Dendritic cell treated with granulocyte-macrophage colony-stimulating factor and Interleukin-4, amounts not matched to agents 40 ng/mL and 50 ng/mL, for 4 days (primary cell): ENCODE measurements around the gene UNC5B.

Experiments used
- H3K27ac Mint-ChIP-seq: one replicate; pipeline ENCODE4 v1.8.0; 2022; ENCODE audit warnings: mild to moderate bottlenecking, mixed read lengths
- H3K27me3 Mint-ChIP-seq: one replicate; pipeline ENCODE4 v1.8.0; 2022; ENCODE audit warnings: mild to moderate bottlenecking, mixed read lengths
- H3K36me3 Mint-ChIP-seq: one replicate; pipeline ENCODE4 v1.8.0; 2022; ENCODE audit warnings: low read depth, mixed read lengths
- H3K4me1 Mint-ChIP-seq: one replicate; pipeline ENCODE4 v1.8.0; 2022; ENCODE audit warnings: low read depth, mixed read lengths
- H3K4me3 Mint-ChIP-seq: one replicate; pipeline ENCODE4 v1.8.0; 2022; ENCODE audit warnings: mild to moderate bottlenecking, moderate library complexity, mixed read lengths
- H3K9me3 Mint-ChIP-seq: one replicate; pipeline ENCODE4 v1.8.0; 2022; ENCODE audit warnings: mixed read lengths
- intact Hi-C: fragments of 100-400 bp; cut with micrococcal nuclease; formaldehyde crosslinking; loops from one replicate; pipeline ENCODE4 v1.15.0; 2022

Gene UNC5B

GRCh38 chr10:71253981-71254818 lies 41.8 kb downstream of the UNC5B start:
- Mint-ChIP-seq H3K27me3 (peaks cover 11% of the 10 kb centered on the region), H3K4me1 (peaks cover 15% of the 10 kb centered on the region)
- intact Hi-C loops: no loop called here

DNA sequence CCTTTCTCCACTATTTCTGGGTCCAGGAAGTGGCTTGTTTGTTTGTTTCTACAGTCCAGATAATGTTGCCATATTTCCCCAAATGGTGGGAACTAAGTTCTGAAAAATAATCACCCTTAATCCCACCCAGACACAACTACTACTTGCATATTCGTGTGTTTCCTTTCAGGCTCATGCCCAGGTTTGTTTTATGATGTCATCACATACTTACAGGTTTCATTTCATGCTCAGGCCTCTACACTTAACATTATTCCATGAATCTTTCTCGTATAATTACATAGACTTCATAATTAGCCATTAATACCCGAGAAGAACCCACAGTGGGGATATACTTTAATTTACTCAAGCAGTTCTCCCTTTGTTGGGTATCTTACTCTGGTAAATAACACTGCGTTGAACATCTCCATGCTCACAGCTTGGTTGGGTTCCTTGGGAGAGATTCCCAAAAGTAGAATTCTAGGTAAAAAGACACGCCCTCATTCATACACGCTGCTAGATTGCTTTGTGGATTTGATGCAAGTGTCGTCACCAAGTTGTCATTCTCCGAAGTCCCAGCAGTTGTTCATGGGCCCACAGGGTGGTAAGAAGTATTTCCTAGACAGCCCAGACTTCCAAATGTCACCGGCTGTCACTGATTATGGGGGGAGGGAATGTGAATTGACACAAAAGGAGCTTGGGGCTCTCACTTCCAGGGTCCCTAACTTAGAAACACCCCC lies 42.6 kb downstream of the UNC5B start:
- Mint-ChIP-seq H3K27ac (no peak overlapping the region), H3K4me1 (peaks cover 15% of the 10 kb centered on the region), H3K27me3 (peaks cover 11% of the 10 kb centered on the region), H3K4me3 (no peak overlapping the region), H3K36me3 (no peaks in the 10 kb centered on the region), H3K9me3 (no peaks in the 10 kb centered on the region)
- intact Hi-C loops: no loop called here

More at GRCh38 chr10:71253981-71254818, 41.8 kb downstream of the UNC5B start:
- H3K36me3 Mint-ChIP-seq: no peaks in the 10 kb centered on the region
- H3K9me3 Mint-ChIP-seq: no peaks in the 10 kb centered on the region
- H3K27ac Mint-ChIP-seq: no peak overlapping the region
- no peak overlapping the region for H3K4me3 Mint-ChIP-seq

DNA sequence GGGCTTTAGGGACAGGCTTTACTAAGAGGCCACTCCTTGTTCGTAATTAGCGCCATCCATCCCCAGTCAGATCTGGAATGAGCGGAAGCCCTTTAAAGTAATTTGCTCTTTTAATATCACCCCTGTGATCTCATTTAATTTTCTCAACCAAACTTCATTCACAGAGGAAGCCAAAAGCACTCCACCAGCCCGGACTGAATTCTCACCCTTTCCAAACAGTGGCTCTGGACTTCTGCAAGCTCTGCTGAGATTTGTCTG lies 43.1 kb downstream of the UNC5B start:
- H3K4me3 Mint-ChIP-seq: no peak overlapping the region
- no peaks in the 10 kb centered on the region for H3K36me3 Mint-ChIP-seq
- intact Hi-C loops: no loop called here
- peaks cover 11% of the 10 kb centered on the region for H3K27me3 Mint-ChIP-seq
- no peak overlapping the region for H3K27ac Mint-ChIP-seq
- H3K9me3 Mint-ChIP-seq: no peaks in the 10 kb centered on the region
- H3K4me1 Mint-ChIP-seq: peaks cover 12% of the 10 kb centered on the region

DNA sequence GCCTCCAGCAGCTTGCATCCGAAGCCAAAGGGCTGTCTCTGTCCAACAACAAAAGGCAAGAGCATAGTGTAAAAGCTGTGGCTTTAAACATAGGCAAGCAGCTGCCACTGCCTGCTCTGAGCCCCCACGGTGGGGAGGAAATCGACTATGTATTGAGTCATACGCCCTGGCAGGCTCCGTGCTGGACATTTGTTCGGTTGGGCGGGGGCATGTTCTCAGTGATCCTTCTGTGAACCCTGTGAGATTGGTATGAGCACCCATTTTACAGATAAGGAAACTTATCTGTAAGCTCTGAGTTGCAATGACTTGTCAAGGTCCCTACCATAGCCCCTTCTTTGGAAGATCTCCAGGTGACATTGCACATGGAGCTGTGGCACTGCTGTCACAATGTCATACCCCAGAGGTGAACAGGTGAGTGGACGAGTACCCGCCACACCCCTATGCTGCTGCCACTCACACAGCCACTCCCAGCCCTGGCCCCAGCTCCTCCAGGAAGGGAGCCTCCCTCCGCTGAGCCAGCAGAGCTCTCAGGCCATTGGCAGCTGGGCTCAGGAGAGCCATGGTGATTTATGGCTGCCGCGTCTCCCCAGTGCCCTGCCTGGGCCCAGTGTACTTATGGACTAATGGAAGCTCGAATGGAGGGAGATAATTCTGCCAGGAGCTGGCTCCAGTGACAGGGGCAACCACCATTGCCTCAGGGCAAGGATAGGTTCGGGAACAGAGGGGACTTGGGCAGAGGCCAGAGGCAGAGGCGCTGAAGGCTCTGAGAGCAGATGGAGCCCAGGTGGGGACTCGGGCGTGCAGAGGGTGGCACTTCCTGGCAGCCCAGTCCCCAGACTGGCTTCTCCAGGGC lies 43.7 kb downstream of the UNC5B start:
- Mint-ChIP-seq H3K27ac (no peak overlapping the region), H3K4me3 (no peak overlapping the region), H3K9me3 (no peaks in the 10 kb centered on the region), H3K4me1 (peaks cover 9% of the 10 kb centered on the region), H3K27me3 (peaks cover 11% of the 10 kb centered on the region), H3K36me3 (no peaks in the 10 kb centered on the region)
- intact Hi-C loops: no loop called here

- Mint-ChIP-seq H3K27ac (no peak overlapping the region), H3K27me3 (peaks cover 11% of the 10 kb centered on the region), H3K9me3 (no peaks in the 10 kb centered on the region), H3K4me1 (peaks cover 9% of the 10 kb centered on the region), H3K36me3 (no peaks in the 10 kb centered on the region), H3K4me3 (no peak overlapping the region)
- intact Hi-C loops: no loop called here
These were observed 44.4 kb downstream of the UNC5B start for GRCh38 chr10:71256661-71257318.

DNA sequence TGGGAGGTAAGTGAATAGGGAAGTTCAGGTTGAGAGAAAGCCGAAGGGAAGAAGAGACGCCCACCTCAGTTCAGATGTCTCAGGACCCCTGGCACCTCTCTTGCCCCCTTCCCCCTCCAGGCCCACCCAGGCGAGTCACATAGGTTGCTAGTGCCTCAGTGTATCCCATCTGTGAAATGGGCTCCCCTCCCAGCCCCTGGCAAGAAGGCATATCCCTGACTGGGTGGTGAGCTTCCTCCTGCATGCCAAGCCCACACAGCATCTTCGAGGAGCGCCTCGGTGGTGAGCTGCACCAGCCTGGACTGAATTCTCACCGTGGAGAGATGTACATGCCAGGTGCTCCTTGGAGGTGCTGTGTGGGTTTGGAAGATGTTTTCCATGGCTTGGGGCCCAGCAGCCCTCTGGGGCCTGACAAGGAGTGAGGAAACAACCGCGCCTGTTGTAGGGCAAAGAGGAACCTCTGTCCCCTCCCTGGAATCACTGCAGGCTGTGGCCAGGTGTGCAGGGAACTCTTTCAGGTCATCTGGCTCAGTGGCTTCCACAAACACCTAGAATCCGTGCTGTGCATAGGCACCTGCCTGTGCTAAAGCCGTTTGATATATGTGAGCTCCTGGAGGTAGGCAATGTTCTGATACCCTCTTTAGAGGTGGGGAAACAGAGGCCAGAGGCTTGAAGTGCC lies 45.1 kb downstream of the UNC5B start:
- H3K27me3 Mint-ChIP-seq: peaks cover 11% of the 10 kb centered on the region
- no peaks in the 10 kb centered on the region for H3K36me3 Mint-ChIP-seq
- H3K4me1 Mint-ChIP-seq: peaks cover 9% of the 10 kb centered on the region
- H3K4me3 Mint-ChIP-seq: no peak overlapping the region
- no peaks in the 10 kb centered on the region for H3K9me3 Mint-ChIP-seq
- intact Hi-C loops: no loop called here
- no peak overlapping the region for H3K27ac Mint-ChIP-seq

- peaks cover 9% of the 10 kb centered on the region for H3K4me1 Mint-ChIP-seq
These were observed 45.7 kb downstream of the UNC5B start for GRCh38 chr10:71258046-71258445.

DNA sequence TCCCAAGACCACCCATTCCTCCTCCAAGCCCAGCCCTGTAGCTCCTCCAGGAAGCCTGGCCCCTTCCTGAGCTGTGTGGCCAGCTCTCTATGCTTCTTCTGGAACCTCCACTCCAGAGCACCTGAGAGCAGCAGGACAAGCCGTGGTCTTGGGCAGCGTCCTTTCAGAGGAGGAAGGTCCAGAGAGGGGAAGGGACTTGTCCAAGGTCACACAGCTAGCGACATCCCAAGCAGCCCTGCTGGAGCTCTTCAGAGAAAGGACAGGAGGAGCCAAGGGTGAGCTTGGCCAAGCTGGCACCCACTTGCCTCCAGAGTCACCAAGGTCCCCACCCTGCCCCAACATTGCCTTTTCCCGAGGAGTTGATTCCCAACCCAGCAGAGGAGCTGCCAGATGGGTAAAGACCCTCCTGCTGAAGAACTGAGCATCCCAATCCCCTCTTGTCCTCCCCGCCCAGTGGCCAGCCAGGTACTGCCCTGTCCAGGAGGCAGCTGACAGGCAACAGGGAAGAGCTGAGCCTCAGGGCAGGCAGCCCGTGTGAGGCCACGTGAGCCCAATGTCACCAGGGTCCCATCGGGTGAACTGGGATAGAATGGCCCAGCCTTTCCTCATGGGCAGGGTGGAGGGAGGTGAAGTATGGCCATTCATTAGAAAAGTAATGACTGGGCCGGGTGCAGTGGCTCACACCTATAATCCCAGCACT lies 46.2 kb downstream of the UNC5B start:
- intact Hi-C loops: no loop called here
- H3K9me3 Mint-ChIP-seq: no peaks in the 10 kb centered on the region
- peaks cover 11% of the 10 kb centered on the region for H3K27me3 Mint-ChIP-seq
- H3K4me3 Mint-ChIP-seq: no peak overlapping the region
- H3K4me1 Mint-ChIP-seq: peaks cover 9% of the 10 kb centered on the region
- no peak overlapping the region for H3K27ac Mint-ChIP-seq
- no peaks in the 10 kb centered on the region for H3K36me3 Mint-ChIP-seq

More at GRCh38 chr10:71258046-71258445, 45.7 kb downstream of the UNC5B start:
- Mint-ChIP-seq H3K27me3 (peaks cover 9% of the 10 kb centered on the region), H3K27ac (no peak overlapping the region), H3K36me3 (no peaks in the 10 kb centered on the region), H3K9me3 (no peaks in the 10 kb centered on the region), H3K4me3 (no peak overlapping the region)
- intact Hi-C loops: no loop called here

DNA sequence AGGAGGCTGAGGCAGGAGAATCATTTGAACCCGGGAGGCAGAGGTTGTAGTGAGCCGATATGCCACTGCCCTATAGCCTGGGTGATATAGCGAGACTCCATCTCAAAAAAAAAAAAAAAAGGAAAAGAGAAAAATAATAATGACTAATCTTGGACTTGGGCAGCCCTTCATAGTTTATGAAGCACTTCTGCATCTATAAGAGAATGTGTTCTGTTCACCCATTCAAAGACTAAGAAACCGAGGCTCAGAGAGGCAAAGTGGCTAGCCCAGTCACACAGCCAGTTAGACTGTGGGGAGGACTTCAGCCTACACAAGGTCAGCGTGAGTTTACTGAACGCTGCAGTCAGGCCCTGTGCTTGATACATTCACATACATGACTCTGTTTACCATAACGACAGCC lies 46.9 kb downstream of the UNC5B start:
- H3K4me1 Mint-ChIP-seq: peaks cover 9% of the 10 kb centered on the region
- no peak overlapping the region for H3K27ac Mint-ChIP-seq
- H3K4me3 Mint-ChIP-seq: no peak overlapping the region
- intact Hi-C loops: no loop called here
- H3K27me3 Mint-ChIP-seq: peaks cover 11% of the 10 kb centered on the region
- H3K9me3 Mint-ChIP-seq: no peaks in the 10 kb centered on the region
- H3K36me3 Mint-ChIP-seq: no peaks in the 10 kb centered on the region

DNA sequence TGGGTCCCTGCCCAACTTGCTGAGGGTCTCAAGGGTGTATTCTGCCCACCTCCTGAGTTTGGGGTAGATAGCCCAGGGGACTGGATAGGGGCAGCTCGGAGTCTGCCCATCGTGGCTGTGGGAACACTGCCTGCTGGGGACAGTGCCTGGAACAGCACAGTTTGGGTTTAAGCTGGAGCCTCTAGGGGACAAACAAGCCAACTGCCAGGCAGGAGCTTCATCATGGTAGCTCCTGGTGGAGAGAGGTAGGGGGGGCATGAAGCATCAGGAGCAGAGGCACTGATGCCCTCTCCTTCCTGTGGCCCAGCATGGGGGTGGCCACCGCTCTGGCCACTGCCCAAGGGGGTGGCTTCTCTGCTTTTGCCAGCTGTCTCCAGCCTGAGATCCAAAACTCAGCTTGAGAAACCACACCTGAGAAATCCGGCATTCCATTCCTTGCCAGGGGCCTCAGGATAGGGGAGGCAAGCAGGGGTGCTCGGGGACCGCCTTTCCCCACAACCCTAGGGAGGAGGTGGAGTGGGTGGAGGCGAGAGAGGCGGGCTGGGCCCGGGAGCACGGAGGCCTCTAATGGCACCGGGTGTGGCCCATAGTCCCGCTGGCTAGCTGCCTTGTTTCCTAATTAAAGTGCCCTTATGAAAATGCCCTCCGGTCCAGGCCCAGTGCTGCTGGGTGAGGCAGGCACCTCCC lies 47.6 kb downstream of the UNC5B start:
- intact Hi-C loops: no loop called here
- H3K27me3 Mint-ChIP-seq: peaks cover 11% of the 10 kb centered on the region
- no peaks in the 10 kb centered on the region for H3K36me3 Mint-ChIP-seq

DNA sequence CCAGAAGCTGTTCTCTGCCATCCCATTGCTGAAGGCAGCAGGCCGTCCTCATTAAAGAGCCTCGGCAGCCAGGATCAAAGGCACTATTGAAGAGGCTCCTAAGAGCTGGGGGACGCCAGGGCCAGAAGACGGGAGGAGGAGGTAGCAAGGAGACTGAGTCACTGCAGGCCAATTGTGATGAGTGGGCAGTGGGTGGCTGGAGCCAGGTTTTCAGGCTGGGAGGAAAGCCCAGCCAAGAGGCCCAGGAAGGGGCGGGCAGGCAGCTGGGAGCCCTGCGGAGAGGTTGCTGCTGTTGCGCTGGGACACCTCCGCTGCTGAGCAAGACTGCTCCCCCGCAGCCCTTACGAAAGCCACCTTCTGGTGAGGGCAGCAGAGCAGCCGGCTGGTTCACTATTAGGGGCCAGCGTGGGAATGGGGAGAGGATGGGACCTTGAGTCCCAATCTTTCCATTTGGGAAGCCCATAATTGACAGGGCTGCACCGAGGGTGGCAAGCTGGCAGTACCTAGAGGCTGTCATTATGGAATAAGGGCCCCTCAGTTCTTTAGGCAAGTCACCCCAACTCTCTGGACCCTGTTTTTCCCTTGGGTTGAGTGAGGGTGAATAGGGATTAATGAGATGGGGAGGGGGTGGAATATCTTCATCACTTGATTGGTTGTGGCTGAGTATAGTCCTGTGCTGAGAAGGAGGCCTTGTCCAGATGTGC lies 48.4 kb downstream of the UNC5B start:
- Mint-ChIP-seq H3K27me3 (peaks cover 11% of the 10 kb centered on the region), H3K4me3 (no peak overlapping the region), H3K27ac (no peak overlapping the region), H3K9me3 (no peaks in the 10 kb centered on the region), H3K36me3 (no peaks in the 10 kb centered on the region), H3K4me1 (peaks cover 9% of the 10 kb centered on the region)
- intact Hi-C loops: no loop called here

More for the DNA sequence above, 47.6 kb downstream of the UNC5B start:
- Mint-ChIP-seq H3K4me3 (no peak overlapping the region), H3K4me1 (peaks cover 9% of the 10 kb centered on the region), H3K9me3 (no peaks in the 10 kb centered on the region), H3K27ac (no peak overlapping the region)

DNA sequence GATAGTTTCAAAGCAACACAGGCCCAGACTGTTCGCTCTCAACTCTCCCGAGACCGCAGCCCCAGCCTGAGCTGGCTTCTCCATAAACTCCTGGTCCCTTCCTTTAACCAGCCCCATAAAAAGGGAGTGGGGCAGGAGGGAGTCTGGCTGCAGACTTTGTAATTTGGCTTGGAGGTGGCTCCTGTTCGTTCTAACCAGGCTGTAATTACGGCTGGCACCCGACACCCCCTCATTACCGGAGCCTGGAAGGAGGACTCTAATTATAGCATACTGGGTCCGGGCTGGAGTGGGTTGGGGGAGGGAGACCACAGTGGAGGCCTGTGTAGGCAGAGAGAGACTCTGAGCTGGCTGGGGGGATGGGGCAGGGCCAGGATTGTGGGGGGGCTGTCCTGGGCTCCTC lies 49.7 kb downstream of the UNC5B start:
- Mint-ChIP-seq H3K4me1 (peaks cover 3% of the 10 kb centered on the region), H3K36me3 (no peaks in the 10 kb centered on the region), H3K9me3 (no peaks in the 10 kb centered on the region), H3K27me3 (peaks cover 3% of the 10 kb centered on the region), H3K27ac (no peak overlapping the region), H3K4me3 (no peak overlapping the region)
- intact Hi-C loops: no loop called here
